Measurements from ENCODE around the gene SPDYE9. TPM values are rescaled to one million over a fixed set of nuclear protein-coding genes. Genes with fewer than 3 reads are reported as not detected.

The SPDYE9 gene
- total RNA-seq, 1 experiment from 2014 or later = not detected

Other genes with a start within 250 kb of the SPDYE9 start
- gene POM121, start 160.9 kb downstream of the SPDYE9 start, total RNA-seq (2022) = 37.7 and 42.2 TPM in 2 replicates
- 0.26 and 1.0 TPM in 2 replicates for gene TRIM74, start 116.6 kb downstream of the SPDYE9 start, total RNA-seq (2022)
- gene SPDYE8, start 56.3 kb downstream of the SPDYE9 start, total RNA-seq (2022) = not detected in 2 replicates
- gene SPDYE11, start 28.1 kb downstream of the SPDYE9 start, total RNA-seq (2022) = not detected in 2 replicates
- gene NSUN5, start 222.8 kb upstream of the SPDYE9 start, total RNA-seq (2022) = 42.2 and 52.9 TPM in 2 replicates
- gene TRIM50, start 242.0 kb upstream of the SPDYE9 start, total RNA-seq (2022) = not detected in 2 replicates
- gene FKBP6, start 242.1 kb upstream of the SPDYE9 start, total RNA-seq (2022) = not detected in 2 replicates

Data from MCF 10A (cell line).